GM21619 (cell line): Measurements from ENCODE around the gene CALCA.
"Not testable (repeated sequence)": the region's sequence is repeated elsewhere in the genome, so short reads cannot be mapped to it uniquely, and the experiment has no call there.

Source experiments
- ATAC-seq: cut with Tn5 transposase; IDR thresholded peaks from one replicate; pipeline ENCODE4 v1.9.1; 2021; ENCODE audit not compliant: unreplicated experiment

CALCA gene

GRCh38 chr11:14971865-14972580 lies at the start of gene CALCA:
TSS of gene CALCA (minus strand) at chr11:14972351. CDS start at chr11:14971192, 1,159 bp downstream.
- no peak for ATAC-seq

GRCh38 chr11:15016200-15016599 lies 44.0 kb upstream of the CALCA start:
- no peak for ATAC-seq

GRCh38 chr11:15011776-15012345 lies 39.7 kb upstream of the CALCA start:
- ATAC-seq: no peak

GRCh38 chr11:15010865-15011264 lies 38.7 kb upstream of the CALCA start:
- no peak for ATAC-seq

- ATAC-seq: peak; percentile 75
Measured at GRCh38 chr11:15006139-15006759, 34.1 kb upstream of the CALCA start.

- not testable (repeated sequence) for ATAC-seq
Measured at GRCh38 chr11:14988133-14988532, 16.0 kb upstream of the CALCA start.

GRCh38 chr11:14981507-14981906 lies 9.4 kb upstream of the CALCA start:
- no peak for ATAC-seq

- ATAC-seq: no peak
Measured at GRCh38 chr11:14980854-14981253, 8.7 kb upstream of the CALCA start.

GRCh38 chr11:14977101-14977880 lies 5.1 kb upstream of the CALCA start:
- no peak for ATAC-seq

GRCh38 chr11:14975252-14975587 lies 3.1 kb upstream of the CALCA start:
- ATAC-seq: no peak

- peak; percentile 52 for ATAC-seq
Measured at GRCh38 chr11:14974515-14975251, 2.5 kb upstream of the CALCA start.

- peak; percentile 49 for ATAC-seq
Measured at GRCh38 chr11:14973621-14974514, 1.7 kb upstream of the CALCA start.

GRCh38 chr11:14972581-14973495 lies 687 bp upstream of the CALCA start:
- ATAC-seq: no peak

GRCh38 chr11:14969901-14970323 lies 2.2 kb downstream of the CALCA start:
- ATAC-seq: peak; percentile 44

GRCh38 chr11:14967581-14968243 lies 4.4 kb downstream of the CALCA start:
- no peak for ATAC-seq

GRCh38 chr11:14956111-14956510 lies 16.0 kb downstream of the CALCA start:
- ATAC-seq: no peak

GRCh38 chr11:14954581-14954980 lies 17.6 kb downstream of the CALCA start:
- ATAC-seq: no peak

GRCh38 chr11:14953904-14954303 lies 18.2 kb downstream of the CALCA start:
- no peak for ATAC-seq
